Large intestine (tissue), 3 donors: ENCODE measurements around the gene NOC4L. TPM values are rescaled to one million over a fixed set of nuclear protein-coding genes. Genes with fewer than 3 reads are reported as not detected.
A peak's percentile ranks its signal among the peaks of the same experiment; 100 is the strongest.

Experiments
- DNase-seq, 2 donors: peaks; one replicate each; pipeline versions ENCODE4 v3.0.0 to v3.0.0-alpha.2; 2013
- H3K27ac ChIP-seq: one replicate; pipeline ENCODE4 v1.5.1; 2013; ENCODE audit warnings: low read length
- H3K27me3 ChIP-seq: 2 replicates; pipeline ENCODE4 v1.6.1; 2013; ENCODE audit warnings: low read length; ENCODE audit not compliant: control insufficient read depth, insufficient read depth
- H3K36me3 ChIP-seq: 2 replicates; pipeline ENCODE4 v1.6.1; 2013; ENCODE audit warnings: low read length; ENCODE audit not compliant: control insufficient read depth, insufficient read depth
- H3K4me1 ChIP-seq: one replicate; pipeline ENCODE4 v1.6.1; 2013; ENCODE audit warnings: low read length; ENCODE audit not compliant: control insufficient read depth, insufficient read depth
- H3K4me3 ChIP-seq: one replicate; pipeline ENCODE4 v1.5.1; 2013; ENCODE audit warnings: low read length
- H3K9me3 ChIP-seq: one replicate; pipeline ENCODE4 v1.6.1; 2013; ENCODE audit warnings: mild to moderate bottlenecking, low read depth, low read length, moderate library complexity; ENCODE audit not compliant: control insufficient read depth
- WGBS: methylation state at CpG from one replicate; pipeline ENCODE4 v1.1.5; 2013; ENCODE audit warnings: low lambda C conversion rate; ENCODE audit not compliant: insufficient coverage; 5-methylcytosine and 5-hydroxymethylcytosine counted together
- polyA plus RNA-seq: library from polyadenylated mRNA; unstranded; fragments of 120-200 nt; gene quantifications from one replicate; pipeline ENCODE4 v1.2.1, GENCODE V29; 2013

NOC4L gene
- polyA plus RNA-seq, 1 donor = 13.5 TPM

DNA sequence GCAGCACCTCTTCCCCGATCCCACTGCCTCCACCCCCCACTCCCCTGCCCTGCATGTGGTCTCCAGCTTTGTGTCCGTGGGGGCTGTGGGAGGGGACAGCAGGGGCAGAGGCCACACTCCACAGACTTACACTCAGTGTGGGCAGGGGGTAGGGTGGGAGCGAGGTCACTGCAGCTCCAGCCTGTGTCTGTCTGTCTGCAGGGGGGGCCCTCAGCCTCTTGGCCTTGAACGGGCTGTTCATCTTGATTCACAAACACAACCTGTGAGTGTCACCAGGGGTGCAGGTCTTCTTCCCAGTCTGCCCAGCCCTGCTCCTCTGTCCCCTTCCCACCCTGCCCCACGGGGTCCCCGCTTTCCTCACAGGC, 6.5 kb downstream of the NOC4L start:
- no peak for DNase-seq
- Histone ChIP-seq H3K27ac (no peak overlapping the region), H3K36me3 (peaks cover 26% of the 10 kb centered on the region), H3K4me3 (no peak overlapping the region), H3K27me3 (no peaks in the 10 kb centered on the region), H3K9me3 (peaks cover 9% of the 10 kb centered on the region), H3K4me1 (peaks cover 6% of the 10 kb centered on the region)
- no CpG with 5 or more reads among the region's 6 CpGs for WGBS

DNA sequence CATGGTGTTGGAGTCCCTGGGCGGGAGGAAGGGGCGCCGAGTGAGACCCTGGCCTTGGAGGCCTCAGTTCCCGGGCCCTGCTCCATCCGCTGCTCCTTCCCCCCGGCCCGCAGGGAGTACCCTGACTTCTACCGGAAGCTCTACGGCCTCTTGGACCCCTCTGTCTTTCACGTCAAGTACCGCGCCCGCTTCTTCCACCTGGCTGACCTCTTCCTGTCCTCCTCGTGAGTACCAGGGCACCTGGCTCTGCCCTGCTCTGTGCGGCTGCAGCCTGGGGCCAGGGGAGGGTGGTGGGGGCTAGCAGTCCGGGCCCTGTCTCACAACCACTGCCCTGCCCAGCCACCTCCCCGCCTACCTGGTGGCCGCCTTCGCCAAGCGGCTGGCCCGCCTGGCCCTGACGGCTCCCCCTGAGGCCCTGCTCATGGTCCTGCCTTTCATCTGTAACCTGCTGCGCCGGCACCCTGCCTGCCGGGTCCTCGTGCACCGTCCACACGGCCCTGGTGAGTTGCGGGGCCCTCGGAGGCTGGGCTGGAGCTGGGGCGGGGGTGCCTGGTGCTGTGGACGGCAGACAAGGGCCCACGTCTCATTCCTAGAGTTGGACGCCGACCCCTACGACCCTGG, 7.0 kb downstream of the NOC4L start:
- Histone ChIP-seq H3K27ac (no peak overlapping the region), H3K36me3 (peaks cover 26% of the 10 kb centered on the region), H3K4me1 (peaks cover 6% of the 10 kb centered on the region), H3K4me3 (no peak overlapping the region), H3K27me3 (no peaks in the 10 kb centered on the region), H3K9me3 (peaks cover 13% of the 10 kb centered on the region)
- WGBS = no CpG with 5 or more reads among the region's 36 CpGs
- no peak for DNase-seq

DNA sequence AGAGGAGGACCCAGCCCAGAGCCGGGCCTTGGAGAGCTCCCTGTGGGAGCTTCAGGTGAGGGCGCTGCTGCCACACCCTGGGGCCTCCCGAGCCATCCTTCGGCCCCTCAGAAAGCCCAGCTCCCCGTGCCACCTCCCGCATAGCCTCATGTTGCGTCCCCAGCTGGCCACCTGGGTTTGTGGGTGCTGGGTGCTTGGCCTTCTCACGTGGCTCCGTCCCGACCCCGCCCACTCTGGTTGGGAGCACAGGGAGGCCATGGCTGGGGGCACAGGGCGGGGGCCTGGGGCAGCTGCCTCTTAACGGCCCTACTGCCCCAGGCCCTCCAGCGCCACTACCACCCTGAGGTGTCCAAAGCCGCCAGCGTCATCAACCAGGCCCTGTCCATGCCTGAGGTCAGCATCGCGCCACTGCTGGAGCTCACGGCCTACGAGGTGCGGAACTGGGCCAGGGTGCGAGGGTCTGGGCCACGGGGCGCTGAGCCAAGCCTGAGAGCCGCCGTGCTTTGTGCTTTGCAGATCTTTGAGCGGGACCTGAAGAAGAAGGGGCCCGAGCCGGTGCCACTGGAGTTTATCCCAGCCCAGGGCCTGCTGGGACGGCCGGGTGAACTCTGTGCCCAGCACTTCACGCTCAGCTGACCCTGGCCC, 7.6 kb downstream of the NOC4L start:
- Histone ChIP-seq H3K36me3 (peaks cover 26% of the 10 kb centered on the region), H3K9me3 (peaks cover 19% of the 10 kb centered on the region), H3K27ac (no peak overlapping the region), H3K4me1 (peaks cover 6% of the 10 kb centered on the region), H3K4me3 (no peak overlapping the region), H3K27me3 (no peaks in the 10 kb centered on the region)
- no CpG with 5 or more reads among the region's 32 CpGs for WGBS
- DNase-seq = no peak

DNA sequence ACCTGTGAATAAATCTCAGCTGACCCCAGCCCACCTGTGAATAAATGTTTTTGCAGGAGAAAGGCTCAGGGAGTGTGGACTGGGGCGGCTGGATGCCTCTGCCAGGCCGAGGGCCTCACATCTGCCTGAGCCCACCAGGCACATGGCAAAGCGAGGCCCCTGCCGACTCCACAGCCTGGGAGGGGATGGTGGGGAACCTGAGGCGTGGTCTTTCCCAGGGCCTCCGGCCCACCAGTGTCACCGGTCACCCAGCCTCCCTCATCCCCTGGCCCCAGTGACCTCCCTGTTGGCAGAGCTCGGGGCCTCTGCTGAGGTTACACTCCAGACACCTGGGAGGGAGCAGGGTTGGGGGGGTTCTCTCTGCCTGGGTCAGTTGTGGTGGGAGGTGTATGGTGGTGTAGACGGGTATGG, 8.2 kb downstream of the NOC4L start:
- Histone ChIP-seq H3K4me1 (peaks cover 6% of the 10 kb centered on the region), H3K9me3 (peaks cover 24% of the 10 kb centered on the region), H3K27me3 (no peaks in the 10 kb centered on the region), H3K27ac (no peak overlapping the region), H3K36me3 (peaks cover 26% of the 10 kb centered on the region), H3K4me3 (no peak overlapping the region)
- DNase-seq = no peak
- no CpG with 5 or more reads among the region's 9 CpGs for WGBS

DNA sequence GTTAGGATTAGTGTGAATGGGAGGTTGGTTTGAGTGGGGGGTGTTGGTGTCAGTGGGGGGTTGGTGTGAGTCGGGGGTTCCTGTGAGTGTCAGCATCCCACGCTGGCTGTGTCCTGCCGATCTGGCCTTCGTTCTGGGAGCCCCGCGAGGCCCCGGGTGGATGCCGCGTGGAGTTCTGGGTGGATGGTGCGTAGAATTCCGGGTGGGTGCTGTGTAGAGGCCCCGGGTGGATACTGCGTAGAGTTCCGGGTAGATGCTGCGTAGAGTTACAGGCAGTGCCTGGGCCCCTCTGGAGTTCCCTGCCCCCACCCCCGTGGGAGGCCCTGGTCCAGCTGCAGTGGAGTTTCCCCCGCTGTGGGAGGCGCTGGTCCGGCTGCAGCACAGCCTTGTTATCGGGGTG, 8.7 kb downstream of the NOC4L start:
- Histone ChIP-seq H3K27ac (no peak overlapping the region), H3K27me3 (no peaks in the 10 kb centered on the region), H3K9me3 (peaks cover 29% of the 10 kb centered on the region), H3K4me1 (peaks cover 6% of the 10 kb centered on the region), H3K36me3 (peaks cover 21% of the 10 kb centered on the region), H3K4me3 (no peak overlapping the region)
- 100% methylated on average over 2 of the region's 20 CpGs for WGBS
- no peak for DNase-seq

DNA sequence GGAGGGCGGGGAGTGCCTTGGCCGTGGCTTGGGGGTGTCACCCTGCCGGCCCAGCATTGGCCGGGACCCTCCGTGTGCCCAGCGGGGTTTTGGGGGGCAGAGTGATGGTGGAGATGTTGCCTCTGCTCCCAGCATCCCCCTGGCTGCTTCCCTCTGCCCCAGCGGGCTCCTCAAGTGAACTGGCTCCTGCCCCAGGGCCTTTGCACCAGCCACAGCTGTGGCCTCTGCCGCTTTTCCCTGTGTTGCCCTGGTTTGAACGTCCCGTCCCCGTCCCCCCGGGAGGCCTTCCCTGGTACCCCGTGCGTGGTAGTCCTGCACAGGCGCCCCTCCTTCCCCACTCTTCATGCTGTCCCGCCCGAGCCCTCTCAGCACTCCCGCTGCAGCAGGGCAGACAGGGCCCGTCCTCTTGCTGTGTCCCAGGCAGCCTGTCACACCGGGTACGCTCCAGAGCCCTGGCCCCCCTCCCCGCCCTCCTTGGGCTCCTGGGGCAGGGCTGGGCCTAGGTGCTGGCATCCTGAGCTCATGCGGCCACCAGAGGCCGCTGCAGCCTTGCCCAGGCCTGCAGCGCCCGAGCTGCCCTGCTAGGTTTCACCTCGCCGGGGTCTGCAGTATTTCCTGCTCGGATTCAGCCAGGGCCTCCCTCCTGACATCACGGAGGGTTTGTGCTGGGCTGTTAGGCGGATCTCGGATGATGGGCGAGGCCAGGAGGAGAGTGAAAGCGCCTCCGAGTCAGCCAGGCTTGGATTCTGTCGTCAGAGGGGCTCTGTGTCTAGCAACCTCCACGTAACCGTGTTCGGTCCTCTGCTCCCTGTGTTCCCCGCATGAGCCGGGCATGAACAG, 9.5 kb downstream of the NOC4L start:
- H3K4me3 ChIP-seq = no peak overlapping the region
- DNase-seq = peak; percentile 68 to 71
- WGBS = 100% methylated on average over 1 of the region's 41 CpGs
- H3K27me3 ChIP-seq = no peaks in the 10 kb centered on the region
- H3K36me3 ChIP-seq = peaks cover 18% of the 10 kb centered on the region
- no peak overlapping the region for H3K27ac ChIP-seq
- peaks cover 6% of the 10 kb centered on the region for H3K4me1 ChIP-seq
- H3K9me3 ChIP-seq = peaks cover 29% of the 10 kb centered on the region

DNA sequence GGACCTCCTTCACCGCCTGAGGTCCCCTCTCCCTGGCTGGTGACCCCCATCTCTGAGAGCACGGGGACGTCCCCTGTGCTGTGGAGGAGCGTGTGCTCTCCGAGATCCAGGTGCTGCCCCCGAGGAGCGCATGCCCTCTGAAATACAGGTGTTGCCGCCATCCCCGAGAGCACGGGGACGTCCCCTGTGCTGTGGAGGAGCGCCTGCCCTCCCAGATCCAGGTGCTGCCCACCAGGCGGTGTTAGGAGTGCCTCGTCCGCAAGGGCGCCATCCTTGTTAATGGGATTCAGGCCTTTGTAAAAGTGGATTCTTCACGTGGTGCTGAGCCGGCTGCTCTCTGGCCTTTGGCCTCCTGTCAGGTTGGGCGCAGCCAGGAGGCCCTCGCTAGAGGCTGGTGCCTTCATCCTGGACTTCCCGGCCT, 10.1 kb downstream of the NOC4L start:
- Histone ChIP-seq H3K4me1 (peaks cover 6% of the 10 kb centered on the region), H3K36me3 (peaks cover 18% of the 10 kb centered on the region), H3K27me3 (no peaks in the 10 kb centered on the region), H3K4me3 (no peak overlapping the region), H3K27ac (no peak overlapping the region), H3K9me3 (peaks cover 29% of the 10 kb centered on the region)
- peak in 1 of 2 donors; percentile 22 for DNase-seq
- no CpG with 5 or more reads among the region's 21 CpGs for WGBS

DNA sequence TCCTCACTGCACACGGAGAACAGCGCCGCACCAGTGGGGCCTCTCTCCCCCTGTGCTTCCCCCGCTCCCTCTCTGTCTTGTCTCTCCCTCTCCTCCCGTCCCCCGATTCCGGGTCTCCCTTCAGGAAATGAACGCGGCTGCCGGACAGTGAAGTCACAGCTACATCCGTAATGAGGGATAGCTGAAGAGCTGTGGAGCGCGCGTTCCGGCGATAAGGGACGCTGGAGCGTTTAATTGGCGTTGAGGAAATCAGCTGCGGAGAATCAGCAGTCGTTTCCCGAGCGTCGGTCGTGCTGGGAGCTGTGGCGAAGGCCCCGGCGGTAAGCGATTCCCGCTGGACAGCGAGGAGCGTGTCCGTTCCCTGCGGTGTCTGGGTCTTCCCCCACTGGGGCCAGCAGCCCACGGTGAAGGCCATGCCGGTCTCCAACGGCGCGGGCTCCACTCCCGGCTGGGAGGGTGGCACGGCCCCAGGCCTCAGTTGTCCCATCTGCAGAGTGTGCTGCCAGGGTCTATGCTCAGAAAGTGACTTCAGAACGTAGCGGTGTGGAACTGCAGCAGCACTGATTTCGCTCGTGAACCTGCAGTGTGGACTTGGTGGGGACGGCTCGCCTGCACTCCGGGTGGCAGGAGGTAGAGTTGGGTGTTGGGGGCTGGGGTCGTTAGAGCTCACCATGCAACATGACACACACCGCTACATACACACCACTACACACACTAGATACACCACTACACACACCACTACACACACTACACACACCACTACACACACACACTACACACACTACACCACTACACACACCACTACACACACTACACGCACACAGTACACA, 10.9 kb downstream of the NOC4L start:
- no CpG with 5 or more reads among the region's 51 CpGs for WGBS
- no peak for DNase-seq
- peaks cover 18% of the 10 kb centered on the region for H3K36me3 ChIP-seq
- H3K4me1 ChIP-seq = peaks cover 6% of the 10 kb centered on the region
- H3K27ac ChIP-seq = no peak overlapping the region
- H3K4me3 ChIP-seq = no peak overlapping the region
- no peaks in the 10 kb centered on the region for H3K27me3 ChIP-seq
- H3K9me3 ChIP-seq = peaks cover 29% of the 10 kb centered on the region

DNA sequence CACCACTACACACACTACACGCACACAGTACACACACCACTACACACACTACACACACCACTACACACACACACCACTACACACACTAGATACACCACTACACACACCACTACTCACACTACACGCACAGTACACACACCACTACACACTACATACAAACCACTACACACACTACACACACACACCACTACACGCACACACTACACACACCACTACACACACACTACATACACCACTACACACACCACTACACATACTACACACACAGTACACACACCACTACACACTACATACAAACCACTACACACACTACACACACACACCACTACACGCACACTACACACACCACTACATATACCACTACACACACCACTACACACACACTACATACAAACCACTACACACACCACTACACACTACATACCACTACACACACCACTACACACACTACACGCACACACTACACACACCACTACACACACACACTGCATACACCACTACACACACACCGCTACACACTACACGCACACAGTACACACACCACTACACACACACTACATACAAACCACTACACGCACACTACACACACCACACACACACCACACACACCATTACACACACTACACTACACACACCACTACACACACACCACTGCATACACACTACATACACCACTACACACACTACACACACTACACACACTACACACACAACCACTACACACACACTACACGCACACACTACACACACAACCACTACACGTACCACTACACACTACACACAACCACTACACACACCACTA, 11.7 kb downstream of the NOC4L start:
- WGBS = no CpG with 5 or more reads among the region's 10 CpGs
- no peak for DNase-seq
- peaks cover 15% of the 10 kb centered on the region for H3K36me3 ChIP-seq
- H3K4me3 ChIP-seq = no peak overlapping the region
- peaks cover 6% of the 10 kb centered on the region for H3K4me1 ChIP-seq
- H3K27ac ChIP-seq = no peak overlapping the region
- peaks cover 29% of the 10 kb centered on the region for H3K9me3 ChIP-seq
- no peaks in the 10 kb centered on the region for H3K27me3 ChIP-seq
